Activated naive CD4-positive, alpha-beta T cell treated with anti-CD3 and anti-CD28 coated beads for 36 hours (primary cell): ENCODE data around the gene ARL5C. TPM values are rescaled to one million over a fixed set of nuclear protein-coding genes. Genes with fewer than 3 reads are reported as not detected.

Experiments
- CTCF ChIA-PET: fragments of 350-600 bp; sonication (Branson Sonifier 250); formaldehyde crosslinking; loops from one replicate; lab custom pipeline; 2021; ENCODE audit warnings: antibody characterized with exemption; lab: Charles Lee
- DNase-seq: peaks from one replicate; pipeline ENCODE4 v3.0.0-alpha.2; 2020
- H3K27ac Mint-ChIP-seq: one replicate; pipeline ENCODE4 v1.8.0; 2021; ENCODE audit warnings: mild to moderate bottlenecking, mixed read lengths
- H3K27me3 Mint-ChIP-seq: one replicate; pipeline ENCODE4 v1.8.0; 2021; ENCODE audit warnings: low read depth, mixed read lengths
- H3K36me3 Mint-ChIP-seq: one replicate; pipeline ENCODE4 v1.8.0; 2021; ENCODE audit warnings: low read depth, mixed read lengths
- H3K4me1 Mint-ChIP-seq: one replicate; pipeline ENCODE4 v1.8.0; 2021; ENCODE audit warnings: low read depth, mixed read lengths
- H3K4me3 Mint-ChIP-seq: one replicate; pipeline ENCODE4 v1.8.0; 2021; ENCODE audit warnings: mild to moderate bottlenecking, moderate library complexity, mixed read lengths
- H3K9me3 Mint-ChIP-seq: one replicate; pipeline ENCODE4 v1.8.0; 2021; ENCODE audit warnings: mixed read lengths
- intact Hi-C: fragments of 100-400 bp; cut with micrococcal nuclease; formaldehyde crosslinking; loops from one replicate; pipeline ENCODE4 v1.15.1; 2023
- total RNA-seq, 2 experiments: library from RNA; stranded (reverse); gene quantifications; one replicate each; pipeline ENCODE4 v1.2.3, GENCODE V29; 2021

The ARL5C gene
- total RNA-seq, 2 experiments from 2014 or later = not detected

- CTCF ChIA-PET = interaction anchor here (0.6 to 1.6 kb wide), 4 partner anchors 27 to 519 kb away, joined by 3 to 5 read pairs (median 4); no protein-coding TSS in a partner anchor
- DNase-seq = no peak
- Mint-ChIP-seq H3K4me3 (no peak overlapping the region), H3K27me3 (no peaks in the 10 kb centered on the region), H3K27ac (no peak overlapping the region), H3K9me3 (no peaks in the 10 kb centered on the region), H3K4me1 (peaks cover 24% of the 10 kb centered on the region), H3K36me3 (no peaks in the 10 kb centered on the region)
- intact Hi-C loops = no loop called here
These were observed 18.5 kb downstream of the ARL5C start for GRCh38 chr17:39147221-39148185.

GRCh38 chr17:39146273-39146672 lies 19.7 kb downstream of the ARL5C start:
- DNase-seq = no peak
- Mint-ChIP-seq H3K36me3 (no peaks in the 10 kb centered on the region), H3K4me3 (no peak overlapping the region), H3K4me1 (peaks cover 17% of the 10 kb centered on the region), H3K27me3 (no peaks in the 10 kb centered on the region), H3K9me3 (peaks cover 2% of the 10 kb centered on the region), H3K27ac (no peak overlapping the region)
- CTCF ChIA-PET = interaction anchor here (0.7 to 3.3 kb wide), 2 partner anchors 158 to 163 kb away, joined by 5 to 12 read pairs; no protein-coding TSS in a partner anchor
- intact Hi-C loops = no loop called here

- H3K27ac Mint-ChIP-seq = no peak overlapping the region
- peaks cover 2% of the 10 kb centered on the region for H3K9me3 Mint-ChIP-seq
- no peaks in the 10 kb centered on the region for H3K36me3 Mint-ChIP-seq
- CTCF ChIA-PET = interaction anchor here (0.5 to 3.3 kb wide), 5 partner anchors 8 to 303 kb away, joined by 3 to 12 read pairs (median 4); no protein-coding TSS in a partner anchor
- DNase-seq = no peak
- H3K27me3 Mint-ChIP-seq = no peaks in the 10 kb centered on the region
- H3K4me1 Mint-ChIP-seq = peaks cover 11% of the 10 kb centered on the region
- H3K4me3 Mint-ChIP-seq = no peak overlapping the region
- intact Hi-C loops = no loop called here
These were observed 20.8 kb downstream of the ARL5C start for GRCh38 chr17:39145143-39145542.

GRCh38 chr17:39144416-39144840 lies 21.5 kb downstream of the ARL5C start:
- intact Hi-C loops = no loop called here
- peaks cover 9% of the 10 kb centered on the region for H3K4me1 Mint-ChIP-seq
- H3K9me3 Mint-ChIP-seq = peaks cover 2% of the 10 kb centered on the region
- CTCF ChIA-PET = interaction anchor here (0.5 to 3.3 kb wide), 5 partner anchors 9 to 304 kb away, joined by 3 to 12 read pairs (median 4); no protein-coding TSS in a partner anchor
- no peak overlapping the region for H3K4me3 Mint-ChIP-seq
- no peak overlapping the region for H3K27ac Mint-ChIP-seq
- H3K27me3 Mint-ChIP-seq = no peaks in the 10 kb centered on the region
- no peak for DNase-seq
- H3K36me3 Mint-ChIP-seq = no peaks in the 10 kb centered on the region

GRCh38 chr17:39143552-39144093 lies 22.3 kb downstream of the ARL5C start:
- intact Hi-C loops = no loop called here
- no peak for DNase-seq
- CTCF ChIA-PET = interaction anchor here (1.5 to 3.3 kb wide), 2 partner anchors 9 to 160 kb away, joined by 5 to 12 read pairs; no protein-coding TSS in a partner anchor
- Mint-ChIP-seq H3K4me3 (no peak overlapping the region), H3K27me3 (no peaks in the 10 kb centered on the region), H3K4me1 (peaks cover 9% of the 10 kb centered on the region), H3K9me3 (peaks cover 2% of the 10 kb centered on the region), H3K36me3 (no peaks in the 10 kb centered on the region), H3K27ac (no peak overlapping the region)

- no peak for DNase-seq
- Mint-ChIP-seq H3K4me3 (no peak overlapping the region), H3K27me3 (no peaks in the 10 kb centered on the region), H3K27ac (no peak overlapping the region), H3K4me1 (peaks cover 9% of the 10 kb centered on the region), H3K36me3 (no peaks in the 10 kb centered on the region), H3K9me3 (peaks cover 2% of the 10 kb centered on the region)
- CTCF ChIA-PET = interaction anchor here (0.6 kb wide), 1 partner anchor 11 kb away, joined by 3 read pairs; no protein-coding TSS in a partner anchor
- intact Hi-C loops = no loop called here
These were observed 23.9 kb downstream of the ARL5C start for GRCh38 chr17:39141915-39142664.

GRCh38 chr17:39141294-39141693 lies 24.7 kb downstream of the ARL5C start:
- Mint-ChIP-seq H3K9me3 (peaks cover 2% of the 10 kb centered on the region), H3K27me3 (no peaks in the 10 kb centered on the region), H3K4me3 (no peak overlapping the region), H3K27ac (no peak overlapping the region), H3K36me3 (no peaks in the 10 kb centered on the region), H3K4me1 (peaks cover 9% of the 10 kb centered on the region)
- DNase-seq = no peak
- CTCF ChIA-PET = interaction anchor here (0.6 kb wide), 1 partner anchor 12 kb away, joined by 3 read pairs; no protein-coding TSS in a partner anchor
- intact Hi-C loops = no loop called here

- peaks cover 3% of the 10 kb centered on the region for H3K4me1 Mint-ChIP-seq
- H3K36me3 Mint-ChIP-seq = no peaks in the 10 kb centered on the region
- H3K4me3 Mint-ChIP-seq = no peak overlapping the region
- H3K27ac Mint-ChIP-seq = no peak overlapping the region
- intact Hi-C loops = no loop called here
- no peaks in the 10 kb centered on the region for H3K27me3 Mint-ChIP-seq
- no peak for DNase-seq
- peaks cover 2% of the 10 kb centered on the region for H3K9me3 Mint-ChIP-seq
- CTCF ChIA-PET = interaction anchor here (0.6 to 1.0 kb wide), 2 partner anchors 156 to 353 kb away, joined by 3 to 4 read pairs; no protein-coding TSS in a partner anchor
These were observed 26.4 kb downstream of the ARL5C start for GRCh38 chr17:39139561-39139960.

GRCh38 chr17:39139161-39139511 lies 26.8 kb downstream of the ARL5C start:
- no peak for DNase-seq
- Mint-ChIP-seq H3K27me3 (no peaks in the 10 kb centered on the region), H3K9me3 (peaks cover 2% of the 10 kb centered on the region), H3K4me3 (no peak overlapping the region), H3K4me1 (no peaks in the 10 kb centered on the region), H3K36me3 (no peaks in the 10 kb centered on the region), H3K27ac (no peak overlapping the region)
- intact Hi-C loops = no loop called here
- CTCF ChIA-PET = no interaction called here

- Mint-ChIP-seq H3K4me1 (no peaks in the 10 kb centered on the region), H3K27ac (no peak overlapping the region), H3K27me3 (no peaks in the 10 kb centered on the region), H3K4me3 (no peak overlapping the region), H3K9me3 (peaks cover 2% of the 10 kb centered on the region), H3K36me3 (no peaks in the 10 kb centered on the region)
- CTCF ChIA-PET = no interaction called here
- intact Hi-C loops = no loop called here
- DNase-seq = no peak
These were observed 27.4 kb downstream of the ARL5C start for GRCh38 chr17:39138431-39139160.

- no peaks in the 10 kb centered on the region for H3K27me3 Mint-ChIP-seq
- H3K36me3 Mint-ChIP-seq = no peaks in the 10 kb centered on the region
- no peak overlapping the region for H3K27ac Mint-ChIP-seq
- intact Hi-C loops = no loop called here
- no peak for DNase-seq
- no peaks in the 10 kb centered on the region for H3K4me1 Mint-ChIP-seq
- CTCF ChIA-PET = interaction anchor here (2.7 kb wide), 1 partner anchor 152 kb away, joined by 9 read pairs; no protein-coding TSS in a partner anchor
- H3K9me3 Mint-ChIP-seq = no peaks in the 10 kb centered on the region
- no peak overlapping the region for H3K4me3 Mint-ChIP-seq
These were observed 31.1 kb downstream of the ARL5C start for GRCh38 chr17:39134878-39135277.
